NK-92 (cell line): ENCODE data around the gene NMUR1.
"Not testable (repeated sequence)": the region's sequence is repeated elsewhere in the genome, so short reads cannot be mapped to it uniquely, and the experiment has no call there.

Source experiments
- DNase-seq: peaks from one replicate; lab custom pipeline; 2025; ENCODE audit not compliant: unreplicated experiment; lab: John Stamatoyannopoulos, UW

The NMUR1 gene

GRCh38 chr2:231530099-231531011, at the start of gene NMUR1:
Gene NMUR1, minus strand, starts transcription at chr2:231530445. Its CDS starts 84 bp downstream, at chr2:231530361.
- DNase-seq = no peak

- no peak for DNase-seq
These were observed 49.3 kb upstream of the NMUR1 start for GRCh38 chr2:231579560-231579959.

- not testable (repeated sequence) for DNase-seq
These were observed 48.4 kb upstream of the NMUR1 start for GRCh38 chr2:231578655-231579054.

DNA sequence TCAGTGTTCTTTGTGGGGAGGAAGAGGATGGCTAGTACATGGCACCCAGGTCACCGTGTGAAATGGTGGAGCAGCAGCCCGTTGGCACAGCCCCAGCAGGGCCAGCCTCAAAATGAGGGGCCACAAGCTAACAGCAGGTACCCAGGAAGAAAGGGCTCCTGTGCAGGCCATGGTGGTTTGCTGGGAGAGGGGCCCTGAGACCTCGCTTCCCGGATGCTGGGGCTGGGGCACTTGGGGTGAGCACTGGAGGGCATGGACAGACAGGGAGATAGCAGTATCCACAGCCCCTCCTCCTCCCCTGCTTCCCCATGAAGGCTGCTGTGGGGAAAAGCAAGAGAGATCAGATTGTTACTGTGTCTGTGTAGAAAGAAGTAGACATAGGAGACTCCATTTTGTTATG, 46.2 kb upstream of the NMUR1 start:
- DNase-seq = no peak

DNA sequence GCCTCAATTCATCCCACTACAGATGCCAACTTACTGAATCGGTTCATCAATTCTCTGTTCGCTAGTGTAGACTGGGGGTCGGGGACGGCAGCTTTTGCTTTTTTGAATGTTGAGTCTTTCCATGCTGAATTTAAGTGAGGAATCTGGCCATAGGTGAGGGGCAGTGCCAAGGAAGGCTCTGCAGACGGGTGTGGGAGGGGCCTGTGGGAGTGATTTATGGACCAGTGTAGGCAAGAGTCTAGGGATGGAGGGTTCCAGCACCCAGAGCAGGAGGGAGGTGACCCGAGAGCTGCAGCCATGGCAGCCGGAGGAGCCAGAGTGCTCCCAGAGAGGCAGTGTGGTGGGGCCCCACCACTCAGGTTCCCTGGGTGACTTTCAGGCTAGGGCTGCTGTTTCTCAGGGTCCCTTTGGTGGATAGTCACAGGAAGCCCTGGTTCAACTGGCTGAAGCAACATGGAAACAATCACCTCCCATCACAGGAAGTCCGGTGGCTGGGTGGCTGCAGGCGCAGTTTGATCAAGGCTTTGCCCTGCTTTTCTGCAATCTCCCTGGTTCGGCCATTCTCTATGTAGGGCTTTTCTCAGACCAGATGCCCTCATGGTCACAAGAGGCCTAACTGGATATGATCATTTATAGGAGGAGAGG, 45.5 kb upstream of the NMUR1 start:
- DNase-seq = no peak

- DNase-seq = no peak
These were observed 43.6 kb upstream of the NMUR1 start for GRCh38 chr2:231573698-231574421.

DNA sequence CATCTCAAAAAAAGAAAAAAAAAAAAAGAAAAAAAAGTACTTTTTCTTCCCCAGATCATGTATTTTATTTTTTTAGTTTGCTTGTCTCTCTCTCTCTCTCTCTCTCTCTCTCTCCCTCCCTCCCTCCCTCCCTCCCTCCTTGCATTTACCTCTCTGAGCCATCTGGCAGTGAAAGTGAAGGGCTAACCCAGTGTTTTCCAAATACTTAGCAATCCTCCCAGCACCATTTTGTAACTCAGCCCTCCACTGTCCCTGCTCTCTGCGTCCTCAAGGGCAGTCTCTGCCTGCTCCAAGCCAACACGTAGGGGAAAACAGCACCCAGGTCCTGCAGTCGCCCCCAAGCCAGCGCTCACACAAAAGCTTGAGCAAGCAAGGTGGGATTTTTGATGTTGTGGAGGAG, 42.9 kb upstream of the NMUR1 start:
- DNase-seq = no peak

DNA sequence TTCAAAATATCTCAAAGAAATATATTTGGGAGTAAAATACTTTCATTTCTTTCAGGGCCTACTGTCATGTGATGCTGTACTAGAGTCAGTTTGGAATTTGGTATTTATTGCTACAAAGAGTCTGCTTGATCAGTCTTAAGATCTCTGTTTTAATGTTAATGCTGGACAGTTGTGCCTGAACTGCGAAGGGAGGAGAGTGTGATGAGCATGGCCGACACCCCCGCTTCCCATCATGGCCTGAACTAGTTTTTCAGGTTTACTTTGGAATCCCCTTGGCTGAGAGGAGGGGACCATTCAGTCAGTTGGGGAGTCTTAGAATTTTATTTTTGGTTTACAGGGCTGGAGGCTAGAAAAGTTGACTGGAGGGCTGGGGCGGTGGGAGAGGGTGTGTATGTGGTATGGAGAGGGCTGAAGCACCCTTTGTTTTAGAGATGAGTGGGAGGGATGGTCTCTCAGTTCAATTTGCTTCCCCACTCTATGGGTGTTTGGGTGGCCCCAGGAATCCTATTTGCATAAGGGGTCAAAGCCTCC, 41.5 kb upstream of the NMUR1 start:
- no peak for DNase-seq

DNA sequence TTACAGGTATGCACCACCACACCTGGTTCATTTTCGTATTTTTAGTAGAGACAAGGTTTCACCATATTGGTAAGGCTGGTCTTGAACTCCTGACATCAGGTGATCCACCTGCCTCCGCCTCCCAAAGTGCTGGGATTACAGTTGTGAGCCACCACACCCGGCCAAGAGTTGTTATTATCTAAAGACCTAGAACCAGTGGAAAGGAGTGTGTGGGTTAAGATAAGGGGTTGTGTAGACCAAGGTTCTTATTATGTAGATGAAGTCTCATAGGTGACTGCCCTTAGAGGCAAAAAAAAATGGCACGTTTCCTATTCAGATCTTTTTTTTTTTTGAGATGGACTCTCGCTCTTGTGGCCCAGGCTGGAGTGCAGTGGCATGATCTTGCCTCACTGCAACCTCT, 40.7 kb upstream of the NMUR1 start:
- not testable (repeated sequence) for DNase-seq

DNA sequence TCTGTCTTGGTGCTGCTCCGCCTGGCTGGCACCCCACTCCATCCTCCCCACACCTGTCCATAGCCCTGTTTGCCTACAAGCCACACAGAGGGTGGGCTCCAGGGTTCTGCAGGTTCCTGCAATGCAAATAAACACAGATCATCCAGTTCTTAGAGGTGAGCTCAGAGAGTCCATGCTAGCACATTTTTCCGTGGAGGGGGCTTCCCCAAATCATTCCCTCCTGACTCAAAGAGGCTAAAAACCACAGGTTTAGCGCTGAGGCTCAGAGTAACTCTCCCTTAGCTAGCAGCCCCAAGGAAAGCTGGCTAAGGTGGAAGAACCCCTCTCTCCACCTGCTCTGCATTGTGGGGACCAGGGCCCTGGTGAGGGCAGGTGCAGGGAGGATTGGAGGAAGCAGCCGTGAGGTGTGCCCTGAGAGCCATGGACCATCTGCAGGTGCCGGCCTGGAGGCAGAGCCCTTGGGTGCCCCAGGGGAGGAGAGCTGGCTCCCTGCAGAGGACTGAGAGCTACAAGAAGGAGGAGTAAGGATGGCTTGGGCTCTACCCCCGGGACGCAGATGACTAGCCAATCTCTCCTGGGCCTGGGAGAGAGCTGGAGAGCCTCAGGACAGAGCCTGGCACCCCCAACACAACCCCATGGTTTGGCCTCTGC, 38.7 kb upstream of the NMUR1 start:
- no peak for DNase-seq

DNA sequence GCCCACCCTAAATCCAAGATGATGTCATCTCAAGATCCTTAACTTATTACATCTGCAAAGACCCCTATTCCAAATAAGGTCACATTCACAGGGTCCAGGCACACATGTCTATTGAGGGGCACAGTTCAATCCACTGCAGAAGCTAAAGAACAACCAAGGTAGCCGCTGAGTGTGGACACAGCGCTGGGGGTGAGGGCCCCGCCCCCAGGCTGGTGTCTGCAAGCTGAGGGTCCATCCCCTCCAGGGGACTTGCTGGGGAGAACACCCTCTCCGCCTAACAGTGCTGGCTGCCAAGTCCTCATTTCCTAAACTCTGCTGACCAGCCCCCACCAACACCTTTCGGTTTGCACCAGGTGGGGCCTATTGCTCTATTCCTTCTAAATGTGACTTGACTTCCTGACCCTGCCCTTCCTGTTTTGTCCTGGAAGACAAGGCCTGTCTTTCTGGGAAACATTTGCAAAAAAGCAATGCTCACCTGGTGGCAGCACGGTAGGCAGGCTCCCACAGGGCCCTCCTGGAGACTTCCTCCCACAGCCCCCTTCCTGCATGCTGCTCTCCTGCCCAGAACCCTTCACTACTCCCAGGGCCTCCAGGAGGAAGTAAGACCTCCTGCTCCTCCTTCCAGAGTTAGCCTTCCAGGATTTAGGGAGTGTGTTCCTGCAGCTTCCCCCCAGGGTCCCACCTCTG, 38.0 kb upstream of the NMUR1 start:
- DNase-seq = no peak

DNA sequence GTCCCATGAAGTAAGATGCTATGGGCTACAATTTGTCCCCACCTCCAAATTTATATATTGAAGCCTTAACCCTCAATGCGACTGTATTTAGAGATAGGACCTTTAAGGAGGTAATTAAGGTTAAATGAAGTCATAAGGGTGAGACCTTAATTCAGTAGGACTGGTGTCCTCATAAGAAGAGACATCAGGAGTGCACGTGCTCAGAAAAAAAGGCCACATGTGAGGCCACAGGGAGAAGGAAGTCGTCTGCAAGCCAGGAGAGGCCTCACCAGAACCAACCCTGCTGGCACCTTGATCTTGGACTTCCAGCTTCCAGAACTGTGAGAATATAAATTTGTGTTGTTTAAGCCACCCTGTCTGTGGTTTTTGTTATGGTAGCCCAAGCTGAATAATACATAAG, 36.9 kb upstream of the NMUR1 start:
- DNase-seq = no peak

- no peak for DNase-seq
These were observed 35.8 kb upstream of the NMUR1 start for GRCh38 chr2:231565887-231566594.

GRCh38 chr2:231563378-231563961, 33.2 kb upstream of the NMUR1 start:
- DNase-seq = no peak

DNA sequence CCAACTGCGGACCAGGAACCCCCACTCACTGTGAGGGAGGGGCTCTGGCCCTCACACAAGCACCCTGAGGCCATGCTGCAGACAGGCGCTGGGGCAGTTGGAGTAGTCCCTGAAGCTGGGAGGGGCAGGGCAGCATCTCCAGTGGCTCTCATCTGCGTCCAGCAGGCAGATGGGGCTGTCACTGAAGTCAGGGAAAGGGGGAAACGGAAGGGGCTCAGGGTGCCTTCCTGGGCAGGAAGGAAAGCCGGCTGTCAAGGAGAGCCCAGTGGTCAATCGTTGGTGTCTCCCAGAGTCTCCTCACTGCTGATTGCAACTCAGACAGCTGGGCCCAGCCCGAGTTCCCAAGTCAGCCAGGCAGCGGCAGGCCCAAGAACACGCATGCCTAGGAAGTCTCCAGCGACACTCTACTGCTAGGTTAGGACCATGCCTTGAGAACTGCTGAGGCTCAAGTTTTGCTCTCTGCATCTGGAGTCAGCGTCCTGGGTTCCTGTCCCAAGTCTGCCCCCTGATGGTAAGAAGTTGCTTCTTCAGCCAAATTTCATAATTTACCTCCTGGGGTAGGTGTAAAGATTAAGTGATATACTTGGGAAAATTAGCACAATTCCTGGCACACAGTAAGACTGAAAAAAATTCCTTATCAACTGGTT, 27.4 kb upstream of the NMUR1 start:
- no peak for DNase-seq

GRCh38 chr2:231556981-231557380, 26.7 kb upstream of the NMUR1 start:
- no peak for DNase-seq

DNA sequence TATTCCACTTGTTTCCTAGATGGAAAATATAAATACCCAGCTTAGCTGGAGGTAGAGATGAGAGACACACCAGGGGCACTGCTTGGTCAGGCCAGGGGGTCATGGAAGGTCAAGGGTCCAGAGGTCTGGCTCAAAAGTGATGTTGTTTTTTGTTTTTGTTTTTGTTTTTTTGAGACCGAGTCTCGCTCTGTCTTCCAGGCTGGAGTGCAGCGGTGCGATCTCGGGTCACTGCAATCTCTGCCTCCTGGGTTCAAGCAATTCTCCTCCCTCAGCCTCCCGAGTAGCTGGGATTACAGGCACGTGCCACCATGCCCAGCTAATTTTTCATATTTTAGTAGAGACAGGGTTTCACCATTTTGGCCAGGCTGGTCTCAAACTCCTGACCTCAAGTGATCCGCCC, 26.3 kb upstream of the NMUR1 start:
- DNase-seq = not testable (repeated sequence)

- DNase-seq = no peak
These were observed 24.7 kb upstream of the NMUR1 start for GRCh38 chr2:231554748-231555545.
